OCI-LY7 (cell line): Measurements from ENCODE around the gene PPTC7. TPM values are rescaled to one million over a fixed set of nuclear protein-coding genes. Genes with fewer than 3 reads are reported as not detected.

Source experiments
- BruUV-seq: library from RNA; stranded (reverse); fragments of 400-500 nt; replicated peaks from 2 replicates; lab custom pipeline; 2021; lab: Mats Ljungman, UMichigan
- CTCF ChIA-PET: fragments of 300-600 bp; sonication (Branson Sonifier 250); formaldehyde crosslinking; loops from one replicate; lab custom pipeline; 2022; ENCODE audit warnings: antibody characterized with exemption; ENCODE audit not compliant: unreplicated experiment; lab: Charles Lee
- POLR2A ChIA-PET: fragments of 300-600 bp; sonication (Branson Sonifier 250); formaldehyde crosslinking; loops from one replicate; lab custom pipeline; 2022; ENCODE audit warnings: antibody characterized with exemption; lab: Charles Lee
- DNase-seq: peaks from one replicate; pipeline ENCODE4 v3.0.0-alpha.2; 2015; ENCODE audit warnings: low spot score
- H2AFZ ChIP-seq: fragments of 200-600 bp; sonication (generic), shearing (Covaris generic); 2 replicates; pipeline ENCODE4 v1.6.1; 2014; ENCODE audit warnings: mild to moderate bottlenecking, antibody characterized with exemption, low read length, moderate library complexity
- H3K27ac ChIP-seq: fragments of 200-600 bp; sonication (generic); 2 replicates; pipeline ENCODE4 v1.5.1; 2014; ENCODE audit warnings: mixed run types, low read depth, mild to moderate bottlenecking, moderate library complexity, low read length, inconsistent platforms; ENCODE audit not compliant: poor library complexity, severe bottlenecking
- H3K36me3 ChIP-seq: fragments of 200-600 bp; sonication (generic); 2 replicates; pipeline ENCODE4 v1.6.1; 2014; ENCODE audit warnings: mild to moderate bottlenecking, antibody characterized with exemption, low read length, moderate library complexity, mixed read lengths; ENCODE audit not compliant: insufficient read depth
- H3K4me1 ChIP-seq: fragments of 200-600 bp; sonication (generic); 2 replicates; pipeline ENCODE4 v1.5.1; 2014; ENCODE audit warnings: mild to moderate bottlenecking, low read length; ENCODE audit not compliant: insufficient read depth, poor library complexity, severe bottlenecking
- H3K4me2 ChIP-seq: fragments of 200-600 bp; sonication (generic); 2 replicates; pipeline ENCODE4 v1.6.1; 2014; ENCODE audit warnings: mild to moderate bottlenecking, low read length
- H3K4me3 ChIP-seq: fragments of 200-600 bp; sonication (generic); 2 replicates; pipeline ENCODE4 v1.5.1; 2014; ENCODE audit warnings: mild to moderate bottlenecking, low read depth, low read length; ENCODE audit not compliant: poor library complexity, severe bottlenecking
- H3K79me2 ChIP-seq: fragments of 200-600 bp; sonication (generic); 2 replicates; pipeline ENCODE4 v1.6.1; 2016; ENCODE audit warnings: low read depth, mild to moderate bottlenecking, low read length, moderate library complexity, mixed read lengths; ENCODE audit not compliant: insufficient read depth
- H3K9me2 ChIP-seq: fragments of 200-600 bp; sonication (generic); 2 replicates; pipeline ENCODE4 v1.6.1; 2016; ENCODE audit warnings: mild to moderate bottlenecking, low read length, mixed read lengths; ENCODE audit not compliant: insufficient read depth
- H3K9me3 ChIP-seq: fragments of 200-600 bp; sonication (generic); 2 replicates; pipeline ENCODE4 v1.6.1; 2014; ENCODE audit warnings: mild to moderate bottlenecking, mixed run types, low read length, mixed read lengths
- H4K20me1 ChIP-seq: fragments of 200-600 bp; sonication (generic); 2 replicates; pipeline ENCODE4 v1.6.1; 2014; ENCODE audit warnings: mild to moderate bottlenecking, antibody characterized with exemption, low read length, moderate library complexity, mixed read lengths; ENCODE audit not compliant: insufficient read depth
- EZH2phosphoT487 ChIP-seq: fragments of 200-600 bp; sonication (generic); IDR thresholded peaks from 2 replicates; pipeline ENCODE4 v1.6.1; 2018; ENCODE audit warnings: low read depth, borderline replicate concordance, mild to moderate bottlenecking, mixed run types, antibody characterized with exemption, low read length, moderate library complexity, mixed read lengths
- intact Hi-C: fragments of 100-400 bp; cut with micrococcal nuclease; formaldehyde crosslinking; loops from one replicate; pipeline ENCODE4 v1.10.0; 2022; ENCODE audit not compliant: unreplicated experiment
- total RNA-seq, 2 experiments: library from RNA; depleted of rRNA in 1 of 2; stranded (reverse); fragments of >200 nt in 1 of 2; shearing (Covaris generic) in 1 of 2; gene quantifications; 2 replicates each; pipeline ENCODE4 v1.2.3, GENCODE V29; 2014 to 2022
- TF ChIP-seq, protein P1 (sequence below): fragments of 200-600 bp; sonication (generic); conservative IDR thresholded peaks from 2 replicates; pipeline ENCODE4 v1.5.1; 2014; ENCODE audit warnings: mild to moderate bottlenecking, antibody characterized with exemption, low read length, moderate library complexity, mixed read lengths

The PPTC7 gene
- total RNA-seq, 2 experiments from 2014 or later = 11.4 to 29.7 TPM

DNA sequence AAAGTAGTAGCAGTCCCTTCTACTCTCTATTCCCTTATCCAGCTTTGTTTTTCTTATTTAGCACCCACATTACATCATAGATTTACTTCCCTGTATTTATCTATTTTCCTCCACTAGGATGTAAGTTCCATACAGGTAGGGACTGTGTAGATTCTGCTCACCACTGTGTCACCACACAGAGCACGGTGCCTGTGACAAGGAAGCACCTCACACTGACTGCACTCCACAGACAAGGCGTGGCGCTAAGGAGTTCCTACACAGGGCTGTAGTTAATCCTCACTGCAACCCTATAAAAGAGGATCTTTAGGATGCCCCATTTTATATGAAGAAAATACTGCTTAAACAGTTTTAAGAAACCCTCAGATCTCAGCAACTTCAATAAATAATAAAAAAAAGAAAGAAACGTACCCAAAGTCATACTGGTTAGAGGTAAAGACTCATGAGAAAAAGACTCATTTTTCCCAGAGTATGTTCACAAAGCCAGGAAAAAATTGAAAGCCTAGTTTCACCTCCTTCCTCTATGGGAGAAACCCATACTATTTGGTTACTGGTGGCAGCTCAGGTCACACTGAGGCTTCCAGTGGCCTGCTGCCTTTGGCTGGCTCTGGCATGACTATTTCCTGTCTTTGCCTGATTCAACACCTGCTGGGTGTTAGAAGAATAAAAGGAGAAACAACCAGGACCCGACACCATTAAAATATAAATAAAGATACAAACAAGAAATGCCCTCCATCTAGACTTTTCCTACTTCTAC, 44.1 kb downstream of the PPTC7 start:
- CTCF ChIA-PET = no interaction called here
- no peak for DNase-seq
- no peak for TF ChIP-seq EZH2phosphoT487
- TF ChIP-seq, protein P1, sequence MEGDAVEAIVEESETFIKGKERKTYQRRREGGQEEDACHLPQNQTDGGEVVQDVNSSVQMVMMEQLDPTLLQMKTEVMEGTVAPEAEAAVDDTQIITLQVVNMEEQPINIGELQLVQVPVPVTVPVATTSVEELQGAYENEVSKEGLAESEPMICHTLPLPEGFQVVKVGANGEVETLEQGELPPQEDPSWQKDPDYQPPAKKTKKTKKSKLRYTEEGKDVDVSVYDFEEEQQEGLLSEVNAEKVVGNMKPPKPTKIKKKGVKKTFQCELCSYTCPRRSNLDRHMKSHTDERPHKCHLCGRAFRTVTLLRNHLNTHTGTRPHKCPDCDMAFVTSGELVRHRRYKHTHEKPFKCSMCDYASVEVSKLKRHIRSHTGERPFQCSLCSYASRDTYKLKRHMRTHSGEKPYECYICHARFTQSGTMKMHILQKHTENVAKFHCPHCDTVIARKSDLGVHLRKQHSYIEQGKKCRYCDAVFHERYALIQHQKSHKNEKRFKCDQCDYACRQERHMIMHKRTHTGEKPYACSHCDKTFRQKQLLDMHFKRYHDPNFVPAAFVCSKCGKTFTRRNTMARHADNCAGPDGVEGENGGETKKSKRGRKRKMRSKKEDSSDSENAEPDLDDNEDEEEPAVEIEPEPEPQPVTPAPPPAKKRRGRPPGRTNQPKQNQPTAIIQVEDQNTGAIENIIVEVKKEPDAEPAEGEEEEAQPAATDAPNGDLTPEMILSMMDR = no peak

GRCh38 chr12:110537605-110538409, 45.3 kb downstream of the PPTC7 start:
- H4K20me1 ChIP-seq = no peaks in the 10 kb centered on the region
- H3K9me3 ChIP-seq = no peaks in the 10 kb centered on the region
- BruUV-seq = no TSS peak
- CTCF ChIA-PET = no interaction called here
- no peak for DNase-seq
- H3K79me2 ChIP-seq = peaks cover 18% of the 10 kb centered on the region; the same call in 1 of the 2 replicates
- intact Hi-C loops = no loop called here
- H3K27ac ChIP-seq = no peak overlapping the region
- no peak overlapping the region for H2AFZ ChIP-seq
- peaks cover 16% of the 10 kb centered on the region for H3K4me1 ChIP-seq
- no peak for TF ChIP-seq EZH2phosphoT487
- TF ChIP-seq, protein P1 = no peak
- peaks cover 85% of the 10 kb centered on the region for H3K36me3 ChIP-seq
- H3K4me2 ChIP-seq = no peak overlapping the region
- H3K4me3 ChIP-seq = no peak overlapping the region
- POLR2A ChIA-PET = interaction anchor here (0.6 to 1.1 kb wide), 6 partner anchors 11 to 168 kb away, joined by 3 to 4 read pairs (median 3); no protein-coding TSS in a partner anchor
- H3K9me2 ChIP-seq = no peaks in the 10 kb centered on the region

More for the DNA sequence above, 44.1 kb downstream of the PPTC7 start:
- Histone ChIP-seq H4K20me1 (no peaks in the 10 kb centered on the region), H3K79me2 (peaks cover 13% of the 10 kb centered on the region; the same call in 1 of the 2 replicates), H3K36me3 (peaks cover 86% of the 10 kb centered on the region), H3K27ac (no peak overlapping the region), H3K4me1 (peaks cover 12% of the 10 kb centered on the region), H3K4me2 (no peak overlapping the region), H2AFZ (no peak overlapping the region), H3K9me2 (no peaks in the 10 kb centered on the region), H3K4me3 (no peak overlapping the region), H3K9me3 (no peaks in the 10 kb centered on the region)
- POLR2A ChIA-PET = interaction anchor here (0.5 to 0.7 kb wide), 2 partner anchors 32 to 64 kb away, joined by 3 to 4 read pairs; no protein-coding TSS in a partner anchor
- intact Hi-C loops = no loop called here
- BruUV-seq = no TSS peak
